GM18868 (cell line): ENCODE results near the gene CHRNA7.

Source experiments
- ATAC-seq: cut with Tn5 transposase; IDR thresholded peaks from one replicate; pipeline ENCODE4 v1.9.1; 2021; ENCODE audit warnings: mild to moderate bottlenecking, moderate library complexity; ENCODE audit not compliant: unreplicated experiment

The CHRNA7 gene

DNA sequence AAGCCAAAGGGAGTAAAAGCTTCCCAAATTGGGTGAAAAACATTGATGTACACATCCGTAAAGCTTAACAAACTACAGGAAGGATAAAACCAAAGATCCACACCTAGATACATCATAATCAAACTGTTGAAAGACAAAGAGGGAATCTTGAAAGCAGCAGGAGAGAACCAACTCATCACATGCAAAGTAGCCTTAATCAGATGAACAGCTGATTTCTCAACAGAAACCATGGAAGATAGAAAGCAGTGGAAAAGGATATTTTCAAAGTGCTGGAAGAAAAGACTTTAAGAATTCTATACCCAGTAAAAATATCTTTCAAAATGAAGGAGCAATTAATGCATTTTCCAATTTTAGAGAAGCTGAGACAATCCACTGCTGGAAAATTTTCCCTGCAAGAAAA is 36.8 kb downstream of the CHRNA7 start:
- ATAC-seq = no peak

DNA sequence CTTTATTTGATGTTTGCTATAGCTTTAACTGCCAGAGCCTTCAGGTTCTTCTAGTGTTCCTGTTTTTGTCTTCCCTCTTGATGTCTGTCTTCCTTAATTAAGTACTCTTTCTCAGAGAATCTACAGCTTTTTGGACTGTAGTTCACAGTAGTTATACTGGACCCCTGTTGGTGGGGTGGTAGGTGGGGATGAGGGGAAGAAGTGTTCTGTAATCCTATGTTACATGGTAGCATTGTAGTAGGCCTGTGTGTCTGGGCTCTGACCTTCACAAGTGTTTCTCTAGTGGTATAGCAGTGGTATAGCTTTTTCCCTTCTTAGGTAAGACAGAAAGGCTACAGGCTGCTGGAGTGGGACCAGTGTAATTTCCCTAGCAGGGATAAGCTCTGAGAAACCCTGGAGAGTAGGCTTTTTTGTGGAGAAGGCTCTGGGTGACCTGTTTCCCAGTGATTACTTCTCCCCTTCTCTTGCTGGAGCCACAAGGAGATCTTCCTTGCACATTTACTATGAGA is 59.6 kb downstream of the CHRNA7 start:
- no peak for ATAC-seq

DNA sequence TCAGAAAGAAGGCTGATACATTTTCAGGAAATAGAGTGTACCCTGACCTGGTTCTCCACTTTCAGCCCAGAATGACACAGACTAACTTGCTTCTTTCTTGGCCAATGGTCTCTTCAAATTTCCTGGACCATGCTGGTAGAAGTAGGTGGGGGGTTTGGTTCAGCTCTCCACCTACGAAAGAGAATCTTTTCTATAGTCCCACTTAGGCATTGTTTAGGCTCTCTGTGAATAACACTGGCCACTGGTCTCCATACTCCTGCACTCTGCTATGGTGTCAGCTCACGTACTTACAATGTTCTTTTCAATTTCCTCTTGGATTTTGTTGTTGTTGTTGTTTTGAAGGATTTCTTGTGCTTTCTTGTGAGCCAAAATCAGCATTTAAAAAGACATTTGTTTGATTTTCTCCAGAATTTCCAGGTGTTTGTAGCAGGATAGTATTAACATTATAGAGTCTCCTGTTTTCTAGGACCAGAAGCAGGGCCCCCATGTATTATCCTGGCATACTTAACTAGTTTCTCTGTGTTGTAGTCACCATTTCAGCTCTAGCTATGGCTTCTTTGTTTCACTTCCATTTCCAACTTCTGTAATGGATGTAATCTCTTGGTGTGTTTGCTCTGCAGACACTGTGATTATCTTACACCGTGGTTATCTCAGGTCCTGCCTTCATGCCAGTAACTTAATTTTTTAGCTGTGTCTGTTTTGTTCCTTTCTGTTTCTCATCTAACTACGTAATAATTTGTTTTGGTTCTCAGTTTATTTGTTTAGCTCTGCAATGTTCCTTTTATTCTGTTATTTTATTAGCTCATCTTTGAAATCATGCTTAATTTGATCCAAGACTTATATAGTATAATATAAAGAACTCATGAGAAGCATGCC is 61.4 kb downstream of the CHRNA7 start:
- no peak for ATAC-seq

DNA sequence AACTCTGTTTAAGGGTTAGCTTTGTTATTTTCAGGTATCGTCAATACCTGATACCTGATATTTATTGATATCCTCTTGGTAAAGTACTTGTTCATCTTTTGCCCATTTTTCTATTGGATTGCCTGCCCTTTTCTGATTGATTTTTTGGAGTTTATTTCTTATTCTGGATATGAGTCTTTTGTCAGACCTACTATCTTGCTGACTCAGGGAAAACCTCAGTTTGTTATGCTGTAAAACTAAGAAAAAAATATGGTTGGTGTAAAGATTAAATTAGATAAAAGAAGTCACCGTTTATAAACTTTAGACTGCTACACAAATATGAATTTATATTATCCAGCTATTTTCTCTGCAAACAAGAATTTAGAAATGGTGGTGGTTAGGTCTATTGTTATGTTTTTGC is 65.9 kb downstream of the CHRNA7 start:
- ATAC-seq = no peak

DNA sequence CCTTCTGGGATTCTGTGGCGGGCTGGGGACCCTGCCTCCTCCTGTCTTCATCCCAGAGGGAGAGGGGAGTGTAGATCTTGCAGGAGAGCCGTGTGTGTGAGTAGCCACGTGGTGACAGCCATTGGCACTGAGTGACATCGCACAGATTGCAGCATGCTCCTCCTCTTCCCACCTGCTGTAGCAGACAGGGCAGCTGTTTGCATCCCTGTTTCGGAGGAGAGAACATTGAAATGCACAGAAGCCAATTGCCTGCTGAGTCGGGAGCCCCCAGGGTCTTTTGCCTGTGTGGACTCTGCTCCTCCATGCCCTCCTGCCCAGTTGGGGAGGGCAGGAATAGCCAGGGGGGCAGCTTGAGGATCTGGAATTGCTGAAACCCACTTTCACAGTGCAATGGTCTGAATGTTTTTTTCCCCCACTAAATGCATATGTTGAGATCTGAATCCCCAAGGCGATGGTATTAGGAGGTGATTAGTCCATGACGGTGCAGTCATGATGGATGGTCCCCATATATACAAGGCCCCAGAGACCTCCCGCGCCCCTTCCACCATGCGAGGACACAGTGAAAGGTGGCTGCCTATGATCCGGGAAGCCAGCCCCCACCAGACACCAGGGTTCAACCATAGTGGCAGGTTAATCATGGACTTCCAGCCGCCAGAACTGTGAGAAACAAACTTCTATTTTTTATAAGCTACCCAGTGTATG is 66.8 kb downstream of the CHRNA7 start:
- no peak for ATAC-seq

DNA sequence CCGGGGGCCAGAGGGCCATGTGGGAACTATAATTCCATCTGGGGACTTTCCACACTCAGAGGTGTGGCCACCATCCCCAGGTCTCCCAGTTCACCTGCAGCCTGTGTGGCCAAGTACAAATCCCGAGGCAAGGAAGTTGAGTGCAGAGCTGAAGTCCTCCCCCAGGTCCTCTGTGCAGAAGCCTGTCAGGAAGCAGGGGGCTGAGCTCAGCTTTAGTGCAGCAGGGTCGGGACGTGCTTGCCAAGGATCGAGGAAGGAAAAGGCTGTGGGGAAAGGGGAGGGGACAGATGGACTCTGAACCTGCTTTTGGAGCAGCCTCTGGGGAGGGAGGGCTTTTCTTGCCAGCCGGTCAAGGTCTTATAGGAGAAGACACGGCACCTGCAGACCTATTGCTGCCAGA is 67.7 kb downstream of the CHRNA7 start:
- no peak for ATAC-seq

DNA sequence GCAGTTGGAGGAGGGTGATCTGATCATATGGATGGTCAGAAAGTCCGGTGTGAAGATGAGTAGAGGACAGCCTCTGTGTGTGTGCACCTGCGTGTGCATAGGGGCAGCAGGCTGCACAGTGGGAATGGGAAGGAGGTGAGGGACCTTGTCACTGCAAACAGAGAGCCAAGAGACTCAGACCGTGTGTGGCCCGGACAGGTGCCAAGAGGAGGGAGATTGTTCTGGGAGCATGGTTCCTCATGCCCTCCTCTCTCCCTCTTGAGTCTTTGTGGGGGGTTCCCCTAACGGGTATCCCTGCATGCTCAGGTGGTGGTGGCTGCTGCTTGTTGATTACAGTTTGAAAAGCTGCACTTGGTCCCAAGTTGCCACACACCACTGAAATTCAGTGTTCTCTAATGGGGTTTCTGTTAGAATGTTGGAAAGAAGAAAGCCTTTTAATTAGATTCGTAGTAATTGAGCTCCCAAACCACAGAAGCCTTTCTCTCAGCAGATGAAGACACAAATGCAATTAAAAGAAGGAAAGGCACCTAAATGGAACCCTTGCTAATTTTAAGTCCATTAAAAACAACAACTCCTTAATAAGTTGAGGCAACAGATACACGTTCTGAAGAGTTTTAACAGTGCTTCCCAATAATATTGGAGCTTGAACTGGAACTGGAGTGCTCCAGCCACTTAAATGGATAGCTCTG is 68.9 kb downstream of the CHRNA7 start:
- no peak for ATAC-seq

DNA sequence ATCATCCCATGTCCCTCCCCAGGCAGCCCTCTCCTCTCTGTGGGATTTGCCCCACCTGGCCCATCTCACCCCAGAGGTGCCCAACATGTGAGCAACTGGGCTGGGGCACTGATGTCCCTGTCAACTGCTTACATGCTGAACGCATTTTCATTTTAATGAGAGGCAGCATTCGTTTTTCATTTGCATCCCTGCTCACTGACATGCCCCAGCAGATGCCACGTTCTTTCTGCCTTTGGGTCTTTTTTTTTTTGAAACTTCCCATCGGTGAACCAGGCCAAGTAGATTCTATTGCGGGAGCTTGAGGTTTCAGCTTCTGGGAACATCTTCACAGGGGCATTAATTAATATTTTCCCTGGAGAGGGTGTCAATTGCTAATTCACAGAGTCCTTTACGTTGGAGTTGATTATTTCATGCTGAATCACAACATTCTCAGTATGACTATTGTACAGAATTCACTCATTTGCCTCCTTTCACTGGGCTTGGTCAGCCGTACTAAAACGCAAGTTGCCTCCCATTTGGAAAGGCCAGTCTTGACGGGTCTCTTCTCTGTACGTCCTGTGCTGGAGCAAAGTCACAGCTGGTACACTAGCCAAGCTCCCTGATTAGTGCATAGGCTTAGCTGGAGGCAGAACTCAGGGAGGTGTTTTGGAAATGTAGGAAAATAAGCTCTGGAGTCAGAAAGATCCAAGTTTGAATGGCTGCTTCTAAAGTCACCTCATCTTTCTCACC is 69.8 kb downstream of the CHRNA7 start:
- peak; percentile 68 for ATAC-seq

DNA sequence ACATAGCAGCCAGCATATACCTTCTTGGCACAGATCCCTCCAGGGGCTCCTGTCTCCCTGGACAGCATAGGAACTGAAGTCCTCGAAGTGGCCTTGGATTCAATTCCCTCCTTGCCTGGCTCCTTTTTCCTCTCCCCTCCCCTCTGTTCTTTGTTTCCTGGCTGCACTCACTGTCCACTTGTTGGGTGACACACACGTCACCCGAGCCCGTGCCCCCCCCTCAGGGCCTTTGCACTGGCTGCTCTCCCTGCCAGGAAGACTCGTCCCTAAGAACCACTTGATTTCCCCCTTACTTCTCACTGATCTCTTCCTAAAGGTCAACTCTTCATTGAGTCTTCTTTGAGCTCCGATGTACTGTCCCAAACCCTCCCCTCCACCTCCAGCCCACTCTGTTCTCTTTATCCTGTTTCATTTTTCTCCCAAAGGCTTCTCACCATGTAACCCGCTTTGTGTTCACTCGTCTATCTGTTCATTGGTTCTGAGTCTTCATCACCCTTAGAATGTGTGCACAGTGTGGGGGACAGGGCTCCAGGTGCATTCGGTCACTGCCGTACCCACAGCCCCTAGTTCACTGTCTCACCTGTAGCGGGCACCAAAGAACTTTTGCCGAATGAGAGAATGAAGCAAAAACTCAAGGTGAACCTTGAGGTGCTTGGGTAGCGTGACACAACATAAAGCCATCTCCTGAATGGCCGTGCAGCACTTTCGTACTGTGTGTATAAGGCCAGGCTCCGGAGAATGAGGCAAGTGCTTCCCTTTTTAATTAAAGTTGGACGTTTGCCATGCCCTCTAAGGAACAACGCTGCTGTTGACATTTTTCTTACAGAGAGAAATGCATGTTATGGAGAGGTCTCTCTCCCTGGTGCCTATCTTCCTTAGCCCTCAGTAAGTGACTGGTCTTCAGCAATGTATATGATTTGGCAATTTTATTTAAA is 74.0 kb downstream of the CHRNA7 start:
- ATAC-seq = no peak

DNA sequence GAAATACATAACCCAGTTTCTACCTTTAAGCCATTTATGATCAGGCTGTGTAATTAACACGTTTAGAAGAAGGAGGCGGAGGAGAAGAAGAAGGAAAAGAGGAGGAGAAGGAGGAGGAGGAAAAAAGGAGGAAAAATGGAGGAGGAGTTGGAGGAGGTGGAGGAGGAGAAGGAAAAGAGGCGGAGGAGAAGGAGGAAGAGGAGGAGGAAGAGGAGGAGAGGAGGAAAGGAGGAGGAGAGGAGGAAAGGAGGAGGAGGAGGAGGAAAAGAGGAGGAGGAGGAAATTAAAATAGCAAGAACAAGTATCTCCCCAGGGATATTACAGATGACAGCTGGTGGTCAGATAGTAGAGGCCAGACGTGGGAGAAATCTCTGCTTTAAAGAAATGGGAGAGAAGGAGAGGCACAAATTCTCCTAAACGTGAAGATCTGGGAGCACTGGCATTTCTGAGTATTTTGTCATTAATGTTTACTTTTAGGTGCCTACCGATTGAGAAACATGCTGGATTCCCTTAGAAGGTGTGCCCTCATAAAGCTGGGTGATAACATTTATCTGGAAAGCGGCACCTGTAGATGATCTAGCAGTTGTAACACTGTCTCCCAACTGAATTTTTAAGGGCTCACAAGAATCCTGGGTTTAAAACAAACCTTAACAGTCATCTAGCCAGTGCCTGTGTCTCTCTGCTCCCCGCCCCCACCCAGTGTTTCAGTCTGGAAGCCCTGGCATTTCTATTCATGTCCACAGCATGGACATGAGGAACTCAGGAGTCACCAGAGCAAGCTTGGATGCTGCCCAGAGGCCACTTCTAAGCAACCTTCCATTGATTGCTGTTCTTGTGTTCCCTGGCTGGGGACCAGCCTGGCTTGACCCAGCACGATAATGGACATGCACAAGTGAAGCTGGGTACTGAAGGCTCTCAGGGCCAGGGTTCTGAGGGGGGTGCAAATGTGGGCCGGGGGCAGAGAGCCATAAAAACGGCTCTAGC is 75.2 kb downstream of the CHRNA7 start:
- ATAC-seq = no peak

DNA sequence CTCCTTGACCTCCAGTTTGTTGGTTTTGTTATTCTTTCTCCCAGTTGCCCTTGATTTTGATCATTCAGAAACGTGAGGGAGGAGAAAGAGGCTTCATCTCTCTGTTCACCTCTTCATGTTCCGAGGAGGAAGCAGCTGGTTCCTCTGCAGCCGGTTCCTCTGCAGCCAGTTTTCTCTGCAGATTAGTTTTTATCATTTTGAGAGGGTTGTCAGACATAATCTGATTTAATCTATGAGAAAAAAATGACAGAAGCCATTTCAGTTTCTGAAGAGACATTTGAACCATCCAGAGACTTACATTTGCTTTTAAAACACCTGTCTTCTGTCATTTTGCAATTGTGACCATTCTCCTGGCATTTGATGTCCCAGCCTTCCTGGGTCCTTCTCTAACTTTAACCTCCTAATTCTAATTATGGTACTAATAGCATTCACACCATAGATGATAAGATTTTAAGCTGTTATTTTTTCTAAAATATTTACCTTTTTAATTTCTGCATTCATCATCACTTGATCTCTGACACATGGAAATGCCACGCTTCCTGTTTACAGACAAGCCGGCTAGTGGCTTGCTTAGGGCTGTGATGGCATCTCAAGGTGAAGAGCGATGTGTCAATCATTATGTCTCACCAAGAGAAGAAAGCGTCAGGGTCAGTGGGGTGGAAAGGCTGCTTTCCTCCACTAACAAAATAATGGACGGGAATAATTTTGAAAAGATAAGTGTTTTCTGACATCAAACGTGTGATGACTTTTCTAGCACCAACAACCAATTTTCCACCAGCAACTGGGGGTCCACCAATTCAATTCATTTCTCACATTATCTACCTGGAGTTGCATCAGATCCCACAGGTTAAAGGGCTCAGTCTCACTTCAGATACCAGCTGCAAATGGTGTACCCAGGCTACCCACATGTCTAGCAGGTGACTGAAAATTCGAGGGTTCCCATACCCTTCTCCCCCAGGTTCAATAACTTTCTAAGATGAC is 76.4 kb downstream of the CHRNA7 start:
- no peak for ATAC-seq

DNA sequence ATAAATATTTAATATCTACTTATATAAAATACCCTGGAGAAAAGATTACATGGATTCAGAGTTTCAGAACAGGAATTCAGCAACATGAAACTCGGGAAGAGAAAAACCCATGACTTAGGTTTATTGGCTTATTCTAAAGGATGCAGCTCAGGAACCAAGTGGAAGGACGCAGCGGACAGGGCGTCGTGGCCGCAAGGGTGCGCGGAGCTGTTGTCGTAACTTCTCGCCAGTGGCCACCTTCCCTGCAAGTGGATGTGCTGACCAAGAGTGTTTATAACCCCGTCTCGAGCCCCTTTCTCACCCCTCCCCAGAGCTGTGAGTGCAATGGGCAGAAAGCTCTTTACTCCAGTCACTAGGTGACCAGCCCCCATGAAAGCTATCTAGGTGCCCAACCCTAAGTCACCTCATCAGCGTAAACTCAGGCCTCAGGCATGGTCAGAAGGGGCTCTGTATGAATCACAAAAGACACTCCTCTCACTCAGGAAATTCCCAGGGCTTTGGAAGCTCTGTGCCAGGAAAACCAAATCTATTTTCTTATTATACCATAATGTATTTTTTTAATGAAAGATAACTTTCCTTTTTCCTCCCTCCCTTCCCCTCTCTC is 77.3 kb downstream of the CHRNA7 start:
- no peak for ATAC-seq

DNA sequence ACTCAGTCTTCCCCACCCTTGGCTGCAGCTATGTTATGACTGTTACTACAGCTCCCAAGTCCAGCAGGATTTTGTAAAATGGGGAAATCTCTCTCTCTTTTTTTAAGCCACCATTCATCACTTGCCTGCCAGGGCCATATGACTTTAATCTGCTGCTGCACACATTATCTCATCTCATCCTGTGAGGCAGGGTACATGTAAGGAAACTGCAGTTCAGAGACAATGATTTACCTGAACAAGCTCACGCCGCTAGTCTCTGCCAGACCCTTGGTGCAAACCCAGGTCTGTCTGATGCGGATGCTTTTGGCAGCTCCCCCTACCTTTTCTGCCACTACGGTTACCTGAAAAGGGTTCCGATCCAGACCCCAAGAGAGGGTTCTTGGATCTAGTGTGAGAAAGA is 78.3 kb downstream of the CHRNA7 start:
- ATAC-seq = no peak

DNA sequence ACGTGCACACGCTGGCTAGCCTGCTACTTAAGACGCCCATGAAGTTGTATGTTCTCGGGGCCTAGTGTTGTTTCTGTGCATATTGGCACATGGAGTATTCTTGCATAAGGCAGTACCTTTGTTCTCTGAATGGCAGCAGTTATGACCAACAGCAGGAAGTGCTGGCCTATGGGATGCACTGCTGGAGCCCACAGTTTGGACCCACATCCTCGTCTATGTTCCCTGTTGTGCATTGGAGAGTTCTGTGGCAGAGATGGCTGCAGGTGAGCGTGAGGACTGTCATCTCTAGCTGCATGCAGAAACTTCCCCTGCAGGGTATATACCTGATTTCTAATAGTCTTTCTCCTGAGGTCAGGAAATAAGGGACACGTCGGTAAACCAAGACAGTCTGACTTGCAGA is 81.8 kb downstream of the CHRNA7 start:
- no peak for ATAC-seq

DNA sequence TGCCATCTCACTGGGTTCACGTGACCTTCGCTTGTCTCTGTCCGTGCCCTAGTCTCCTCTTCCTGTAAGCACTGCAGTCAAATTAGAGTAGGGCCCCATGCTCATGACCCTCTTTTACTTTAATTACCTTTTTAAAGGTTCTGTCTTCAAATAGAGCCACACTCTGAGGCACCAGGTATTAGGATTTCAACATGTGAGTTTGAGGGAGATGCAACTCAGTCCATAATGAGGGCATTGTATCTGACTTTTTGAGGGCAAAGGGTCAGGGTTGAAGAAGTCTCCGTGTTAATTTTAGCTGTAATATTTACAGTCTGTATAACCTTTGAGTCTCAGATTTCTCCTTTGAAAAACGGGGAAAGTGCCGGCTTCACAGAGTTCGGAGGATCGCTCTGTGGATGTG is 82.9 kb downstream of the CHRNA7 start:
- no peak for ATAC-seq

DNA sequence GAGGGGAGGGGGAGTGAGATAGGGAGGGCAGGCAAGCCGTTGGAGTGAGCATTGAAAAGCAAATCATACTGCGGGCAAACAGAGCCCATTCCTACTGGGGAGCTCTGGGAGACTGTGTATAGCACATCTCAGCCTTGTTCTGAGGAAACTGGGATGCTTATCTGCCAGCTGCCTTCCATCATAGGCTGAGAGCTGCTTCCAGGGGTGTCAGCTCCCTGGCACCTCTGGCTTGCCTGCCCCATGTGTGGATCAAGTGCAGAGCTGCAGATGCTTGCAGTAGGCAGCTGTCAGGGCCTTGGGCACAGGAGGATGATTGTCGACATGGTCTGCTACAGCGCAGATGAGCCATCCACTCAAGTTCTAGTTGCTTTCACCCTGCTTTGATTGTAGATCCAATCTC is 86.8 kb downstream of the CHRNA7 start:
- no peak for ATAC-seq

DNA sequence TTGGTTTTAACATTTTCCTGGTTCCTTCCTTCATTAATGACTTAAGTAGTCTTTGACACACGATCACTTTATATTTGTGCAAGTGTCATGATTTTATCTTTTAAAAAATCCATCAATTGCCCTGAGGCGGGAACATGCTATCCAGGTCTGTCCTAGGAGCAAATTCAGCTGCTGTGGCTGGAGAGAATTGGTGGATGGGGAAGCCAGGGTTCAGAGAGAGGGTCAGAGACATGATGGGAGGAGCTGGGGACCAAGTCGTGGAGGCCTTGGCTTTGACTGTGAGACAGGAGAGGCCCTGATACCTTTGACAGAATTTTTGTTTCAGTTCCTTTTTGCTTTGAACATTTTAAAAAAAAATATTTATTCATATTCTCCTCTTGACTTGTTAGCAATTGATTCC is 89.0 kb downstream of the CHRNA7 start:
- no peak for ATAC-seq
